Lower leg skin (tissue), 4 donors: Measurements from ENCODE around the gene KNSTRN. TPM values are rescaled to one million over a fixed set of nuclear protein-coding genes. Genes with fewer than 3 reads are reported as not detected.

ENCODE experiments used
- DNase-seq, 2 donors: peaks; one replicate each; pipeline ENCODE4 v3.0.0-alpha.2; 2019; ENCODE audit warnings: low spot score in 2 of 2
- H3K4me3 ChIP-seq: fragments of 200-600 bp; sonication (generic); 2 replicates; pipeline ENCODE4 v1.5.1; 2017; ENCODE audit warnings: mild to moderate bottlenecking, low read depth; ENCODE audit not compliant: poor library complexity, severe bottlenecking
- POLR2A ChIP-seq, 2 donors: fragments of 450-650 bp; IDR thresholded peaks; one replicate each; pipeline ENCODE4 v1.6.1; 2016 to 2017; ENCODE audit warnings: antibody characterized with exemption in 2 of 2, mild to moderate bottlenecking in 1 of 2, moderate library complexity in 1 of 2
- WGBS, 2 donors: methylation state at CpG; one replicate each; pipeline ENCODE4 v1.1.5; 2018; 5-methylcytosine and 5-hydroxymethylcytosine counted together
- intact Hi-C: fragments of 100-400 bp; cut with DNase I; formaldehyde crosslinking; loops from one replicate; pipeline ENCODE4 v1.15.0; 2023; ENCODE audit warnings: low total_unique reads
- total RNA-seq, 4 donors: library from RNA; depleted of rRNA; stranded (reverse); fragments of >200 nt; gene quantifications; one replicate each; pipeline ENCODE4 v1.1.0, GENCODE V29; 2016
- TF ChIP-seq, protein P1 (sequence below), 3 donors: fragments of 450-650 bp; IDR thresholded peaks; one replicate each; pipeline ENCODE4 v1.5.1; 2016; ENCODE audit warnings: antibody characterized with exemption in 3 of 3, mild to moderate bottlenecking in 3 of 3, moderate library complexity in 2 of 3

The KNSTRN gene
- total RNA-seq, 4 donors from 2014 or later = 7.6 to 24.8 (median 13.1) TPM

GRCh38 chr15:40405501-40406381 is 23.2 kb downstream of the KNSTRN start, which contains the start of gene IVD:
IVD (plus strand) TSS chr15:40405795; CDS start chr15:40405828, 33 bp downstream.
- intact Hi-C loops = no loop called here
- no peak for TF ChIP-seq POLR2A (IDR thresholded peaks at IDR 0.05)
- TF ChIP-seq, protein P1, sequence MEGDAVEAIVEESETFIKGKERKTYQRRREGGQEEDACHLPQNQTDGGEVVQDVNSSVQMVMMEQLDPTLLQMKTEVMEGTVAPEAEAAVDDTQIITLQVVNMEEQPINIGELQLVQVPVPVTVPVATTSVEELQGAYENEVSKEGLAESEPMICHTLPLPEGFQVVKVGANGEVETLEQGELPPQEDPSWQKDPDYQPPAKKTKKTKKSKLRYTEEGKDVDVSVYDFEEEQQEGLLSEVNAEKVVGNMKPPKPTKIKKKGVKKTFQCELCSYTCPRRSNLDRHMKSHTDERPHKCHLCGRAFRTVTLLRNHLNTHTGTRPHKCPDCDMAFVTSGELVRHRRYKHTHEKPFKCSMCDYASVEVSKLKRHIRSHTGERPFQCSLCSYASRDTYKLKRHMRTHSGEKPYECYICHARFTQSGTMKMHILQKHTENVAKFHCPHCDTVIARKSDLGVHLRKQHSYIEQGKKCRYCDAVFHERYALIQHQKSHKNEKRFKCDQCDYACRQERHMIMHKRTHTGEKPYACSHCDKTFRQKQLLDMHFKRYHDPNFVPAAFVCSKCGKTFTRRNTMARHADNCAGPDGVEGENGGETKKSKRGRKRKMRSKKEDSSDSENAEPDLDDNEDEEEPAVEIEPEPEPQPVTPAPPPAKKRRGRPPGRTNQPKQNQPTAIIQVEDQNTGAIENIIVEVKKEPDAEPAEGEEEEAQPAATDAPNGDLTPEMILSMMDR (IDR thresholded peaks at IDR 0.05) = no peak
- DNase-seq = peak; percentile 88 to 97

DNA sequence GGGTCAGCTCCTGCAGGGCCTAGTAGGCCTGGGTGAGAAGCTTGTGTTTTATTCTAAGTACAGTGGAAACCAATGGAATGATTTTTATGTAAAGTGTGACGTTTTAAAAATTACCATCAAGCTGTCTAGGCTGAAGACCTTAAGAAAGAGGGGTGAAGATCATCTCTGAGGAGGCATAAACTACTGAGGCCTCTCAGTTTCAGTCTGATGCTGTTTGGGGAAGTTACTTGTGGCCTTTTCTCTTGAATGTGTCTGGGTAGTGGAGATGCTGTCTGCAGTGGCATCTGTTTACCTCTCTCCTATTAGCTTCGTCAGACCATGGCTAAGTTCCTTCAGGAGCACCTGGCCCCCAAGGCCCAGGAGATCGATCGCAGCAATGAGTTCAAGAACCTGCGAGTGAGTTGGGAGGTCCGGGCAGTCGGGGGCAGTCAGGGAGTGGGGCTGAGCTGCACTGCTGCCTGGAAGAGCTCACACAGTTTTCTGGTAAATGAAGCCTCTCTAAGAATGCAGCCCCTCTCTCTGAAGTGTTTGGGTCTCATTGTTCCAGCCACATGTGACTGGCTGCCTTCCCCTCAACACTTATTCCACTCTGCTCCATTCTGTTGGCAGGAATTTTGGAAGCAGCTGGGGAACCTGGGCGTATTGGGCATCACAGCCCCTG is 24.9 kb downstream of the KNSTRN start:
- intact Hi-C loops = no loop called here

More at GRCh38 chr15:40405501-40406381, 23.2 kb downstream of the KNSTRN start, which contains the start of gene IVD:
- 8 to 15% methylated on average over 36 to 47 of the region's 54 CpGs for WGBS, 2 donors
- H3K4me3 ChIP-seq = peak within 1 kb of the TSS; percentile 34

DNA sequence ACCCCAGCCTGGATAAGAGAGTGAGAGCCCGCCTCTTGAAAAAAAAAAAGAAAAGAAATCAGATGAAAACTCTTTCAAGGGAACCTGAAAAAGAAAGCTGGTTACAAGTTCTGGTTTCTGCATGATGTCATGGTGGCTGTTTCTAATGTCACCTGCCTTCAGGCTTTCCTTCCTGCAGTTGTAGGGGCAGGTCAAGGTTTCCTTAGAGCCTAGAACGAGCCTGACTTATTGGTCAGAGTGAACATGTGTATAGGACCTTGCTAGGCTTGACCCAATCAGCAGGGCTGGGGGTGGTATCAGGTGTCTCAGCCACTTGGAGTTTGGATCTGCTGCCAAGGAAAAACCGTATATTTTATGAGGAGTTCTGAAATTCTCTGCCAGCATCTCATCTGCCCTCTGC is 26.8 kb downstream of the KNSTRN start:
- 82 to 85% methylated on average over 3 of the region's 3 CpGs for WGBS, 2 donors
- intact Hi-C loops = no loop called here
- no peak for DNase-seq
- H3K4me3 ChIP-seq = no peak overlapping the region
- TF ChIP-seq, protein P1 (IDR thresholded peaks at IDR 0.05) = no peak
- TF ChIP-seq POLR2A (IDR thresholded peaks at IDR 0.05) = no peak

More for the DNA sequence above, 24.9 kb downstream of the KNSTRN start:
- 83 to 89% methylated on average over 8 of the region's 8 CpGs for WGBS, 2 donors
- no peak for DNase-seq
- no peak overlapping the region for H3K4me3 ChIP-seq
- no peak for TF ChIP-seq POLR2A (IDR thresholded peaks at IDR 0.05)
- TF ChIP-seq, protein P1 (IDR thresholded peaks at IDR 0.05) = no peak

DNA sequence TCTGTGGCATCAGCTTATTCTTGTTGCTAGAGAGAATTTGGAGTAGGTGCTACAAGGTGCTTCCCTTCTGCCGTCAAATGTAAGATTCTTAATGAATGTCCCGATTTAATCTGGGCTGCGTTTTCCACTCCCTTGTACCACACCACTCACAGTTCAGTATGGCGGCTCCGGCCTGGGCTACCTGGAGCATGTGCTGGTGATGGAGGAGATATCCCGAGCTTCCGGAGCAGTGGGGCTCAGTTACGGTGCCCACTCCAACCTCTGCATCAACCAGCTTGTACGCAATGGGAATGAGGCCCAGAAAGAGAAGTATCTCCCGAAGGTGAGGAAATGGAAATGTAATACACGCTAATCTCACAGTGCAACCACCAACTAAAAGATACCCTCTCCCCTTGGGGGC is 28.0 kb downstream of the KNSTRN start:
- WGBS, 2 donors = 96 to 98% methylated on average over 11 of the region's 11 CpGs
- intact Hi-C loops = no loop called here
- H3K4me3 ChIP-seq = no peak overlapping the region
- no peak for DNase-seq
- TF ChIP-seq POLR2A (IDR thresholded peaks at IDR 0.05) = no peak
- TF ChIP-seq, protein P1 (IDR thresholded peaks at IDR 0.05) = no peak

- H3K4me3 ChIP-seq = no peak overlapping the region
- TF ChIP-seq, protein P1 (IDR thresholded peaks at IDR 0.05) = no peak
- no peak for TF ChIP-seq POLR2A (IDR thresholded peaks at IDR 0.05)
- no peak for DNase-seq
- intact Hi-C loops = no loop called here
- 86 to 90% methylated on average over 7 of the region's 7 CpGs for WGBS, 2 donors
Measured at GRCh38 chr15:40412095-40412759, 29.7 kb downstream of the KNSTRN start.
